ENCODE data around the gene AASDHPPT.

Gene AASDHPPT

DNA sequence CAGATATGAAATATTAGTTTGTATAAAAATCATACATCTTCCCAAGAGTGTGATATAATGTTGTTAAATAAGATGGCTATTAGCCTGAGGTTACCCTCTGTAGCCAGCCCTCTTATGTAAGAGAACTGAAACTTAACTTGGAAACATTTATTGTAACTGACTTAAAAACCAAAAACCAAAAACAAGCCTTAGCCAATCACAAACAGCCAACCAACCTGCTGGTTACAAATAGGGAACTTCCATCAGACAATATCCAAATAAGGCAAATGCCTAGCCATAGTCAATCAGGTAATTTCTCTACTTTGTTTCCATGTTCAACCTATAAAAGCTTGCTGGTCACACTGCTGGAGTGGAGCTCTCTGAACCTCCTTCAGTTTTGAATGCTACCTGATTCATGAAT lies 14.5 kb upstream of the AASDHPPT start:
- H3K4me3 ChIP-seq (ENCODE audit: low read length): no peak overlapping the region
- TF ChIP-seq ZNF274 (IDR thresholded peaks at IDR 0.05; ENCODE audit: low read depth, low read length): no peak

DNA sequence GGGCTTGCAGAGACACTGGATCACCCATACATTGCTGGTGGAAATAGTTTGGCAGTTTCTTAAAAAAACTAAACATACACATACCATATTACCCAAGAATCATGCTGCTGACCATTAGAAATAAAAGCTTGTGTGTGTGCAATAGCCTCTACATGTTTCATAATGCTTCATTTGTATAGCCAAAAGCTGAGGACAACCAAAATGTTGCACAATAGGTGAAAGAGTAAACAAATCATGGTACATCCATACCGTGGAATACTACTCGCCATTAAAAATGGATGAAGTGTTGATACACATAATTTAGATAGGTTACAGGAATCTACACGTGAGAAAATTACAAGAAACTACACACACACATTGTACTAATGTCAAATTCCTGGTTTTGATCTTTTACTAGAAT lies 6.9 kb upstream of the AASDHPPT start:
- no peak for TF ChIP-seq ZNF274 (IDR thresholded peaks at IDR 0.05; ENCODE audit: low read depth, low read length)
- no peak overlapping the region for H3K4me3 ChIP-seq (ENCODE audit: low read length)

DNA sequence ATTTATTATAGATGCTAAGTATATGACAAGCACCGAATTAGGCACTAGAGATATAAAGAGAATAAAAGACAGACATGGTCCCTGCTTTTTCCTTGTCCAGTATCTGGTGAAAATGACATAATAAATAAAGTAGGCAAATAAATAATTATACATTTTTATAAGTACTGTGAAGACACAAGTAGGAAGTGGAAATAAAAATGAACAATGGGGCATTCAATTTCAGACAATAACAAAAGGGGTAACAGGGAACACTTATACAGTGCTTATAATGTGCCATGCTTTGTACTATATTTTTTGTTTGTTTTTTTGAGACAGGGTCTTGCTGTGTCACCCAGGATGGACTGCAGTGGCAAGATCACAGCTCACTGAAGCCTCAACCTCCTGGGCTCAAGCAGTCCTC lies 4.7 kb upstream of the AASDHPPT start:
- TF ChIP-seq ZNF274 (IDR thresholded peaks at IDR 0.05; ENCODE audit: low read depth, low read length): no peak
- no peak overlapping the region for H3K4me3 ChIP-seq (ENCODE audit: low read length)

DNA sequence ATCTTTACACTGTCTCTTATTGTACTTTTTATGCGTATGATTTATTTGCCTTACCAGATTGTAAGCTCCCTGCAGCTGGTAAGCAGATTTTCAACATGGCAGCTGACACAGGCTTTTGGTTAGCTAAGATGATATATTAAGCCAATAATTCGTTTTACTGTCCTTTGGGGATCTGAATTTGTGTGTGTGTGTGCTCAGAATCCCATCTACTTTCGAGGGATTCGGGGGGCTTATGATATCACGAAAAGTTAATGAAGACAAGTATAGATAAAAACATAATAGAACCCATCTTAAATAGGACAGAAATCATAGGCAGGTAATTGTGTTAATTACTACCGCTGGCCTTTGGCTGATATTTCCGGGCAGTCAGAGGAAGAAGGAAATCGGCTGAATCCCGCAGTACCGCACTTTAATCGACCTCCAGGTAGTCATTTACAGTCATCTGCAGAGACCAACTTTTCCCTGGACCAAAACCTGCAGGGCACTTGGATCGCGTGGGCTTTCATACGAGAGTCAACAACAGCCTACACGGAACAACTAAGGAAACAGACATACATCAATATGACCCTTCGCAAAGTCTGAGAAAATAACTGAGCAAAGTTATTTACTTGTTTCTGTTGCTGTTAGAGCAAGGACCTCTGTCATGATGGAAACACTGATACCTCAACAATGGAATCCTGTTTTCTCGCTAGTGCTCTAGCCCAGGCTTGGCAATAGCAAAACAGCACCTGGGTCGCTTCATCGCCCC lies 1.1 kb upstream of the AASDHPPT start:
- H3K4me3 ChIP-seq (ENCODE audit: low read length): peak overlapping the region; percentile 79
- no peak for TF ChIP-seq ZNF274 (IDR thresholded peaks at IDR 0.05; ENCODE audit: low read depth, low read length)

DNA sequence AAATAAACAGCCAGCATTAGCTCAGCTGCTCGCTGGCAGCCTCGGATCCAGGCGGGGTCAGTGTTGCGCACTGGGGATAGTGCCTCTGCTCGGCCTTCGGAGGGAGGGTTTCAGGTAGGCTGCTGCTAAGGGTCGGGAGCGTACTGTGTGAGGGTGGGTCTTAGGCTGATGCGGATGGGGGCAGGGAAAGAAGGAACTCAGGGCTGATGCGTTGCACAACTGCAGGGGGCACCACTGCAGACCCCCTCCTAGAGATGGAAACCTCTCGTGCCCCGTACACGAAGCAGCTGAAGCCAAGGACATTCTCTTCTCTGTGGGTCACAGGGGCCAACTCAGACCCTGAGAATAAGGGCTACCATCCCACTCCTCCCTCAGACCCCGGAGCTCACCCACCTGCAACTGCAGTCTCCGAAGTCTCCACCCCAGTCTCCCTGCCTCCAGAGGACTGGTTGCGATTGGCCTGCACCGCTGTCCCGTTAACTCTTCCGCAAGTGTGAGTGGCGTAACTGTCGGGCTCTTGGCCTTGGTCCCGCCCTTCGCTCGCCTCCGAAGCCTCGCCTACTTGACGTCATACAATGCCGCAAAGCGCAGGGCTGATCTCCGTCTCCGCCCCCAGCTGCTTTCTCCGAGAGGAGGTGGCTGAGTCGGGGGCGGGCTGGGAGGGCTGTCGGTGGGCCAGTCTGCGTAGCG lies 398 bp upstream of the AASDHPPT start, which contains the start of gene KBTBD3:
Gene KBTBD3 (minus strand): TSS at position 429 of the 690 bp plus-strand sequence. CDS start 18,250 bp downstream, outside the sequence.
- peak within 1 kb of the TSS; percentile 91 for H3K4me3 ChIP-seq (ENCODE audit: low read length)
- no peak for TF ChIP-seq ZNF274 (IDR thresholded peaks at IDR 0.05; ENCODE audit: low read depth, low read length)

DNA sequence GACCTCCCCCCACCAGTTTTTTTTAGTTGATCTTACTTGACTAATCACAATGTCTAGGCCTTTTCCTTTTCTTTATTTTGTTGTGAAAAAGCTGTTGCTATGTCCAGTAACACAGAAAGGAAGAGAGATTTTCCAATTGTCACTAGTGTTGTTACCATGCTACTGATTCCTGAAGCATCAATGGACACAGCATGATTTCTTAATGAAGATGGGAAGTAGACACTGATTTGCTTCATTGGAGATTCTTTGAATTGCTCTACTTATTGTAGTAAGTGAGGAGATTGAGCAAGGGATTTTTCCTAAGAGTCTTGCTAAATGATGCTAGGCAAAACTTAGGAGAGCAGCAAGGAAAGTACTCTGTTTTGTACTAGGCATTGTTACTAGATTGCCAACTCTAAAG lies 4.6 kb downstream of the AASDHPPT start:
- H3K4me3 ChIP-seq (ENCODE audit: low read length): no peak overlapping the region
- no peak for TF ChIP-seq ZNF274 (IDR thresholded peaks at IDR 0.05; ENCODE audit: low read depth, low read length)

DNA sequence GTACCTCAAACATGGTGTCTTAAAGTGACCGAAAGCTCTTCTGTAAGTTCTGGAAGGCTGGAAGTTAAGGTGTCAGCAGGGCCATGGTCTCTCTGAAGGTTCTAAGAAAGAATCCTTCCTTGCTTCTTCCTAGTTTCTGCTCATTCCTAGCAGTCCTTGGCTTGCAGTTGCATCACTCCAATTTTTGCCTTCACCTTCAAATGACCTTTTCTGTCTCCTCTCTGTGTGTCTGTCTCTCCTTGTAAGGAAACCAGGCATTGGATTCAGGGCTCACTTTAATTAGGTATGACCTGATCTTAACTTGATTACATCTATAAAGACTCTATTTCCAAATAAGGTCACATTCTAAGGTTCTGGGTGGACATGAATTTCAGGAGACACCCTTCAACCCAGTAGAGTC lies 8.7 kb downstream of the AASDHPPT start:
- no peak for TF ChIP-seq ZNF274 (IDR thresholded peaks at IDR 0.05; ENCODE audit: low read depth, low read length)
- H3K4me3 ChIP-seq (ENCODE audit: low read length): no peak overlapping the region

DNA sequence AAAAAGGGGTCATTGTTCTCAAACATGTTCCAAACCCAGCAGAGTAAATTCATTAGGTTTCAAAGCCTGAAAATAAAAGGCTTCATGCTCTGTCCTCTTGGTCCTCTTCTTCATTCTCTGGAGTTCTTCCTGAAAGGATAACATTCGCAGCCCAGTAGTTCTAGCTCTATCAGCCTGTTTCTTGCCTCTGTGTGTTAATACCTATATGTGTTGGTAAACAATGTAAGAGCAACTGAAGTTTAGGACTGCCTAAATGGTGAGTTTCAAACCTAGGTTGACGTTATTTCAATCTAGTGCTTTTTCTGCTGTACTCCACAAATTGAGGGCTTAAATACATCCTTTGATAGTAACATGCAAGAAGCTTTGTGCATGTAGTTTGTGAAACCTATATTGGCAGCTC lies 9.4 kb downstream of the AASDHPPT start:
- no peak overlapping the region for H3K4me3 ChIP-seq (ENCODE audit: low read length)
- no peak for TF ChIP-seq ZNF274 (IDR thresholded peaks at IDR 0.05; ENCODE audit: low read depth, low read length)

DNA sequence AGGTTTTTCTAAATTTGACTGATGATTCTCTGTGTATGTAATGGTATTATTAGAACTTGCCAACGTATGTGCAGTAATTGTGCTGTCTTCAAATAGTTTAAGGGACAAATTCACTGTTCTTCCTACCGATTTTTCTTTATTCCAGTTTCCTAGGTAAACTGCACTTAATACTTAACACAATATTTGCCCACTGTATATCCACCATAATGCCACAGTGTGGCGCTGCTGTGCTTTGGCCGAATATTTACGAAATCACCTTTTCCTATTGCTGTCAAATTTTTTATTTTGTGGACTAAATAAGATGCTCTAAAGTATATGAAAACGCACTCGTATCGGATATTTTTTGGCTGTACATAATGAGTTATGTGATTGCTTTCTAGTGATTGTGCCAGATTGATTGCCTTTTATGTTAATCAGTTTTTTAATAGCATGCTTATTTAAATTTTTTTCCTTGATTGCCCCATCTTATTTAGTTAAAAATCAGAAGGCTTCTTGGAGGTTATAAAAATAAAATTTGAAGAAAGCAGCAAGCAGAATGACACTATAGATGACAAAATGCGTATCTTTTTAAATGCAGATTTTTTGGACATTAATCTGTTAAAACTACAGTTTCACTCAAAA lies 10.5 kb downstream of the AASDHPPT start:
- no peak overlapping the region for H3K4me3 ChIP-seq (ENCODE audit: low read length)
- TF ChIP-seq ZNF274 (IDR thresholded peaks at IDR 0.05; ENCODE audit: low read depth, low read length): no peak

DNA sequence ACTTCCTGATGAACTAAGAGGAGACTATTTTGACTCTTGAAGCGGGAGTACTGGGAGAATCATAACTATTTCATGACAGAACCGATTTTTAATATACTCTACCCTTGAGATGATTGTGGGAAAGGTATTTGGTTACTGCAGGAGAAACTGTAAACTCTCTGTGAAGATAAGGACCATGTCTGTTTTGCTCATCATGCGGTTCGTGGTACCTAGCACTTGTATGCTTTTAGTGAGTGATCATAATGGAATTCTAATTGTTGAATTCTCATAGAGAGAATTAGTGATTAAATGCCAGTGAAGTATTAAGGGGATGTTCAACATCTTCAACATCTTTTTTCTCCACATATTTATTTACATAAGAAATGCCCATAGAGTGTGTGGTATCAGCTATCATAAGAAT lies 11.4 kb downstream of the AASDHPPT start:
- no peak overlapping the region for H3K4me3 ChIP-seq (ENCODE audit: low read length)
- no peak for TF ChIP-seq ZNF274 (IDR thresholded peaks at IDR 0.05; ENCODE audit: low read depth, low read length)

DNA sequence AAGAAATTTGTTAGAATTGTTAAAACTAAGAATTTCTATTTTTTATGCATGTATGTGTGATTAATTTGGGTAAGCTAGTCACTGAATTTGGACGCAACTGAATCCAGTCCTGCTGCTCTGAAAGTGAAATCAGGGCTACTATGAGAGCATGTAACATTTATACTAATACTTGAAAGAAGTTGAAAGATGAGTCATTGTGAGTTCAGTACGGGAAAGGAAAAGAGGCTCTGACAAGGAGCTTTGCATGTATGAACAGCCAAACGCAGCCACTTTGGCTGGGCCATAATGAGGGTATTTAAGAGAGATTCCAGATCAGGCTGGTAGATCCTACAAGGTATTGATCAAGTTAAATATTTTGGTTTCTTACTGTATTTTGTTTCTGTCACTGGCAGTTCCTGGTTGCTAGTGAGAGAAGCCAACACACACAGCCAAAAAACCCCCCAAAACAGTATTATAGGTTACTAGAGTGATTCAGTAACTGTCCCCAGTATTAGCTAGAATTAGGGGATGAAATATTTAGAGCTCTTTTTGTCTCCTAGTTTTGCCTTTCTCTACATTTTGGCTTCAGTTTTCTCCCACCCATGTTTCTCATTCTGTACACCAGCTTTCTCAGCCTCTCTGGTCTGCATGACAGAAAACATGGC lies 14.1 kb downstream of the AASDHPPT start:
- peak overlapping the region; percentile 17; the same call in 1 of the 2 replicates for H3K4me3 ChIP-seq (ENCODE audit: low read length)
- TF ChIP-seq ZNF274 (IDR thresholded peaks at IDR 0.05; ENCODE audit: low read depth, low read length): no peak

DNA sequence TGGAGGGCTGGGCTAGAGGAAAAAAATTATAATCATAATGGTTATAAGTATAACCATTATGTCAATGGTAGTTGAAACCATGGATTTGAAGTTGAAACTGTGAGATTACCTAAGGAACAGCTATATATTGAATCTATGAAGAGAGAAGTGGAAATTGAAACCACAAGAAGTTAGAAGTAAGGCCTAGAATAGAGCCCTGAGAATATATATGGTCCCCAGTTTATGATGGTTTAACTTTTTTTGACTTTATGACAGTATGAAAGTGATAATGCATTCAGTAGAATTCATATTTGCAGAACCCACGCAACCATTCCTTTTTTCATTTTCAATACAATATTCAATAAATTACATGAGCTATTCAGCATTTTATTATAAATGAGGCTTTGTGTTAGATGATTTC lies 15.0 kb downstream of the AASDHPPT start:
- no peak for TF ChIP-seq ZNF274 (IDR thresholded peaks at IDR 0.05; ENCODE audit: low read depth, low read length)
- H3K4me3 ChIP-seq (ENCODE audit: low read length): no peak overlapping the region

DNA sequence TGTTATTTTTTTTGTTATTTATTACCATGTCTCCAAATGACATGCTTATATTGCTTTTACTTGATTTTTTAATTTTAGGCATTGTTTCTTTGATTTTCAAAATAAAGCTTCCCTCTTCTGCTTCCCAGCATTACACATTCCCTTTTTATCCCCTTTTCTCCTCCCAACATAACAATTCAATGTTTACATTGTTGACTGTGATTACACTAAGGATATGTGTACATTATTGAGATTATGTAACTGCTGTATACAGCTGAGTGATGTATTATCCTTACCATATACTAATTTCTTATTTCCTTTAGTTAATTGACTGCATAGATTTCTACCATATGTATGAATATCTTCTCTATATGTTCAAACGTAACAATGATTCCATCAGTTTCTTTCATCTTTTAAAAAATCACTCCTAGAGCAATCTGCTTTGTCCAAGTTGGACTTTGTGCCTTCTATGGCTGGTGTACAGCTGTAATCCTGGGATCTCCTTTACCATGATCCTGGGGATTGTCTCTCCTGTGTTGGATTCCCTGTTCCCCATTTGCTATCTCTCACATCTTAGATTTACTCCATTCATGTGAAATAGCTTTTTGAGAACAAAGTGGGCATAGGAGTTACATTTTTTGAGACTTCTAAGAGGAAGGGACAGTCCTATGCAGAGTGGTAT lies 21.6 kb downstream of the AASDHPPT start:
- TF ChIP-seq ZNF274 (IDR thresholded peaks at IDR 0.05; ENCODE audit: low read depth, low read length): no peak

DNA sequence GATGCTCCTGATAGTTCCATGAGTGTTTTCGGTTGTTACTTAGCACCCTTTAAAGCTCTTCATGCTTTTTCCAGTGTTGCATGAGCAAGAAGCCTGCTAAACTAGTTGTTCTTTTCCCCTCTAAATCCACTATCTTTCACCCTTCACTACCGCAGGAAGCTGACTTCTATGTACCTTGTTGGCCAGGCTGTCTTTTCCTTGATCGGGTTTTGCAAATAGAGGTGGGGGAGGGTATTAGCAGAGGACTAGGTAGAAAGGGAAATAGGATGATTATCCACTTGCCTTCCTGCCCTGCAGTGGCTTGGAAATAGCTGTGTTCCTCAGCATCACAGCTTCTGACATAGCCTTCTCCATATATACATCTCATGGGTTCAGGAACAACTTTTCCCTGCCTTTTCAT lies 23.9 kb downstream of the AASDHPPT start:
- no peak overlapping the region for H3K4me3 ChIP-seq (ENCODE audit: low read length)
- TF ChIP-seq ZNF274 (IDR thresholded peaks at IDR 0.05; ENCODE audit: low read depth, low read length): no peak

More for the DNA sequence above, 21.6 kb downstream of the AASDHPPT start:
- H3K4me3 ChIP-seq (ENCODE audit: low read length): no peak overlapping the region

Measured in GM08714 (cell line).